HUDEP-2 (cell line): ENCODE results near the gene MIPOL1.
"Not testable (repeated sequence)": the region's sequence is repeated elsewhere in the genome, so short reads cannot be mapped to it uniquely, and the experiment has no call there.

Experiments used
- DNase-seq, 76 experiments: peaks; one replicate each; lab custom pipeline; 2025; ENCODE audit not compliant: unreplicated experiment in 76 of 76; lab: John Stamatoyannopoulos, UW

The MIPOL1 gene

GRCh38 chr14:37275963-37276362 lies 78.2 kb downstream of the MIPOL1 start:
- no peak for DNase-seq

- DNase-seq = no peak
Observed at GRCh38 chr14:37278636-37279538, 81.2 kb downstream of the MIPOL1 start.

- DNase-seq = no peak
Observed at GRCh38 chr14:37279818-37280217, 82.1 kb downstream of the MIPOL1 start.

GRCh38 chr14:37284760-37285159 lies 87.0 kb downstream of the MIPOL1 start:
- DNase-seq = no peak

- DNase-seq = no peak
Observed at GRCh38 chr14:37285220-37285619, 87.5 kb downstream of the MIPOL1 start.

- DNase-seq = no peak
Observed at GRCh38 chr14:37289688-37290087, 92.0 kb downstream of the MIPOL1 start.

GRCh38 chr14:37295262-37295661 lies 97.5 kb downstream of the MIPOL1 start:
- not testable (repeated sequence) for DNase-seq

- no peak for DNase-seq
Observed at GRCh38 chr14:37311252-37311651, 113.5 kb downstream of the MIPOL1 start.

- no peak for DNase-seq
Observed at GRCh38 chr14:37318938-37319337, 121.2 kb downstream of the MIPOL1 start.

- no peak for DNase-seq
Observed at GRCh38 chr14:37320106-37320505, 122.4 kb downstream of the MIPOL1 start.

- DNase-seq = no peak
Observed at GRCh38 chr14:37325332-37325731, 127.6 kb downstream of the MIPOL1 start.

- DNase-seq = no peak
Observed at GRCh38 chr14:37326434-37326833, 128.7 kb downstream of the MIPOL1 start.

GRCh38 chr14:37327933-37328332 lies 130.2 kb downstream of the MIPOL1 start:
- DNase-seq = not testable (repeated sequence)

- no peak for DNase-seq
Observed at GRCh38 chr14:37328673-37329072, 130.9 kb downstream of the MIPOL1 start.

- no peak for DNase-seq
Observed at GRCh38 chr14:37329189-37330001, 131.7 kb downstream of the MIPOL1 start.

GRCh38 chr14:37330910-37331309 lies 133.2 kb downstream of the MIPOL1 start:
- DNase-seq = no peak

GRCh38 chr14:37340353-37340752 lies 142.6 kb downstream of the MIPOL1 start:
- DNase-seq = no peak

GRCh38 chr14:37343307-37344094 lies 145.8 kb downstream of the MIPOL1 start:
- no peak for DNase-seq

GRCh38 chr14:37363661-37364060 lies 165.9 kb downstream of the MIPOL1 start:
- no peak for DNase-seq

- no peak for DNase-seq
Observed at GRCh38 chr14:37369425-37369824, 171.7 kb downstream of the MIPOL1 start.

GRCh38 chr14:37375566-37375965 lies 177.8 kb downstream of the MIPOL1 start:
- DNase-seq = no peak
